Loucy (cell line): Measurements from ENCODE around the gene PCBD1.

ENCODE experiments used
- EZH2phosphoT487 ChIP-seq: fragments of 200-600 bp; IDR thresholded peaks from 2 replicates; pipeline ENCODE4 v1.6.1; 2018; ENCODE audit warnings: antibody characterized with exemption, mild to moderate bottlenecking, moderate library complexity, borderline replicate concordance
- TF ChIP-seq, protein P1 (sequence below): fragments of 200-600 bp; sonication (generic); conservative IDR thresholded peaks from 2 replicates; pipeline ENCODE4 v1.5.1; 2014; ENCODE audit warnings: mild to moderate bottlenecking, antibody characterized with exemption, low read length

DNA sequence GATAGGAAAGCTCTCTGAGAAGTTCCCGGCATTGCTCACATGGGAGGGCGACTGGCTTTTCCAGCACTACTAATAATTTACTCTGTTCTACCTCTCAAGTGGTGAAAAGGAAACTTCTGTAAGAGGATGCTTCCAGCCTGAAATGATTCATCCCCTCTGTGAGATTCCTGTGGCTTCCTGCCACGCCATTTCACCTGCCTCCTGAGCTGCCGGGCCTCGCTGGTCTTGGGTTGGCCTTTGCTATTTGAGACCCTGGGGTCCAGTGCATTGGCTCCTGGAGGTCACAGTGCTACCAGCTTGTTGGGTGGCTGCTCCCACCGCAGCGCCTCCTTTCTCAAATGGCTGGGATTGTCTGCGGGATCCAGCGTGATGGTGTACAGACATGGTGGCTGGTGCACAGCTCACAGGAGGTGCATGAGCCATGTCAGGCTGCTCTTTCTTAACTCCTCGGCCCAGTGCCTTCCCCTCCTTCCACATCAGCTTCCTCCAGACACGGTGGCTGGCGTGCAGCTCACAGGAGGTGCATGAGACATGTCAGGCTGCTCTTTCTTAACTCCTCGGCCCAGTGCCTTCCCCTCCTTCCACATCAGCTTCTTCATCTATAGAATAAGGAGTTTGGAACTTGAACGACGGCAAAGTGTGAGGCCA, 42.9 kb upstream of the PCBD1 start:
- TF ChIP-seq, protein P1, sequence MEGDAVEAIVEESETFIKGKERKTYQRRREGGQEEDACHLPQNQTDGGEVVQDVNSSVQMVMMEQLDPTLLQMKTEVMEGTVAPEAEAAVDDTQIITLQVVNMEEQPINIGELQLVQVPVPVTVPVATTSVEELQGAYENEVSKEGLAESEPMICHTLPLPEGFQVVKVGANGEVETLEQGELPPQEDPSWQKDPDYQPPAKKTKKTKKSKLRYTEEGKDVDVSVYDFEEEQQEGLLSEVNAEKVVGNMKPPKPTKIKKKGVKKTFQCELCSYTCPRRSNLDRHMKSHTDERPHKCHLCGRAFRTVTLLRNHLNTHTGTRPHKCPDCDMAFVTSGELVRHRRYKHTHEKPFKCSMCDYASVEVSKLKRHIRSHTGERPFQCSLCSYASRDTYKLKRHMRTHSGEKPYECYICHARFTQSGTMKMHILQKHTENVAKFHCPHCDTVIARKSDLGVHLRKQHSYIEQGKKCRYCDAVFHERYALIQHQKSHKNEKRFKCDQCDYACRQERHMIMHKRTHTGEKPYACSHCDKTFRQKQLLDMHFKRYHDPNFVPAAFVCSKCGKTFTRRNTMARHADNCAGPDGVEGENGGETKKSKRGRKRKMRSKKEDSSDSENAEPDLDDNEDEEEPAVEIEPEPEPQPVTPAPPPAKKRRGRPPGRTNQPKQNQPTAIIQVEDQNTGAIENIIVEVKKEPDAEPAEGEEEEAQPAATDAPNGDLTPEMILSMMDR, result 0 out of 2 replicates have a peak, but pooled peaks have one; percentile 11
- TF ChIP-seq EZH2phosphoT487, result no peak
